H1 (cell line): ENCODE results near the gene BTF3L4. TPM values are rescaled to one million over a fixed set of nuclear protein-coding genes. Genes with fewer than 3 reads are reported as not detected.

Source experiments
- CTCF ChIA-PET: fragments of 300-600 bp; sonication (Branson Sonifier 250); formaldehyde crosslinking; loops from one replicate; lab custom pipeline; 2021; ENCODE audit not compliant: partially characterized antibody; lab: Charles Lee
- POLR2A ChIA-PET: fragments of 300-600 bp; sonication (Branson Sonifier 250); formaldehyde crosslinking; loops from one replicate; lab custom pipeline; 2021; ENCODE audit warnings: inconsistent platforms; ENCODE audit not compliant: partially characterized antibody; lab: Charles Lee
- DNase-seq, 2 experiments: peaks; one replicate each; pipeline versions ENCODE4 v3.0.0 to v3.0.0-alpha.2; 2010 to 2022; ENCODE audit warnings: low spot score in 2 of 2, low read depth in 1 of 2, mixed read lengths in 1 of 2
- FAIRE-seq: peaks from 2 replicates; lab custom pipeline; 2011; peaks lifted over from hg19 to GRCh38; lab: Jason Lieb, UNC
- H2AFZ ChIP-seq: 2 replicates; pipeline ENCODE4 v1.8.1; 2012; ENCODE audit warnings: low read length, inconsistent platforms
- H2AK5ac ChIP-seq: 2 replicates; pipeline ENCODE4 v1.6.1; 2013; ENCODE audit warnings: low read depth, low read length
- H2BK120ac ChIP-seq: replicated peaks from 2 replicates; pipeline ENCODE3; 2013; ENCODE audit warnings: low read depth, low read length, inconsistent platforms
- H2BK12ac ChIP-seq: 2 replicates; pipeline ENCODE4 v1.6.1; 2013; ENCODE audit warnings: low read depth, low read length
- H2BK15ac ChIP-seq: 2 replicates; pipeline ENCODE4 v1.6.1; 2013; ENCODE audit warnings: low read length
- H2BK20ac ChIP-seq: 2 replicates; pipeline ENCODE4 v1.6.1; 2013; ENCODE audit warnings: low read length
- H2BK5ac ChIP-seq: 2 replicates; pipeline ENCODE4 v1.6.1; 2013; ENCODE audit warnings: low read depth, low read length
- H3K14ac ChIP-seq: 2 replicates; pipeline ENCODE4 v1.6.1; 2013; ENCODE audit warnings: inconsistent platforms; ENCODE audit not compliant: insufficient read length
- H3K18ac ChIP-seq: 2 replicates; pipeline ENCODE4 v1.6.1; 2013; ENCODE audit warnings: low read length; ENCODE audit errors: extremely low read depth
- H3K23ac ChIP-seq: 2 replicates; pipeline ENCODE4 v1.6.1; 2013; ENCODE audit warnings: inconsistent platforms; ENCODE audit not compliant: insufficient read length
- H3K23me2 ChIP-seq: 2 replicates; pipeline ENCODE4 v1.6.1; 2013; ENCODE audit warnings: low read depth, low read length
- H3K27ac ChIP-seq: 2 replicates; pipeline ENCODE4 v1.6.1; 2011; ENCODE audit warnings: low read depth, low read length, inconsistent platforms
- H3K27me3 ChIP-seq, 4 experiments: replicated peaks in 1 of 4; 1 replicate in 1 of 4; 2 replicates in 3 of 4; pipeline versions ENCODE4 v1.6.1 to v1.8.1; 2011 to 2013; ENCODE audit warnings: low read length in 3 of 4, mild to moderate bottlenecking in 3 of 4, inconsistent platforms in 2 of 4, mixed read lengths in 2 of 4, moderate library complexity in 1 of 4; ENCODE audit not compliant: control insufficient read depth in 3 of 4, insufficient read depth in 3 of 4; ENCODE audit errors: extremely low read depth in 1 of 4
- H3K36me3 ChIP-seq, 4 experiments: 2 replicates each; pipeline versions ENCODE4 v1.6.1 to v1.8.1; 2011 to 2013; ENCODE audit warnings: mild to moderate bottlenecking in 4 of 4, low read length in 3 of 4, moderate library complexity in 2 of 4, control low read depth in 1 of 4, inconsistent platforms in 1 of 4; ENCODE audit not compliant: insufficient read depth in 4 of 4, control insufficient read depth in 2 of 4
- H3K4ac ChIP-seq: replicated peaks from 2 replicates; pipeline ENCODE3; 2013; ENCODE audit warnings: low read length, low read depth, mixed read lengths, inconsistent platforms; ENCODE audit not compliant: insufficient read length
- H3K4me1 ChIP-seq, 4 experiments: replicated peaks in 1 of 4; 1 replicate in 1 of 4; 2 replicates in 3 of 4; pipeline versions ENCODE4 v1.6.1 to v1.8.1; 2011 to 2013; ENCODE audit warnings: low read length in 3 of 4, inconsistent platforms in 2 of 4, mixed read lengths in 1 of 4; ENCODE audit not compliant: insufficient read depth in 4 of 4, control insufficient read depth in 3 of 4
- H3K4me2 ChIP-seq, 2 experiments: 2 replicates each; pipeline versions ENCODE4 v1.6.1 to v1.8.1; 2011 to 2013; ENCODE audit warnings: low read depth in 2 of 2, low read length in 2 of 2, control low read depth in 1 of 2, inconsistent platforms in 1 of 2, mild to moderate bottlenecking in 1 of 2; ENCODE audit not compliant: insufficient read depth in 1 of 2
- H3K4me3 ChIP-seq, 4 experiments: fragments of 200-600, 300-600 bp in 1 of 4; sonication (generic), shearing (Covaris generic), sonication (Bioruptor Twin) in 1 of 4; 2 replicates each; pipeline versions ENCODE4 v1.5.1 to v1.8.1; 2011 to 2016; ENCODE audit warnings: low read length in 4 of 4, low read depth in 3 of 4, control low read depth in 2 of 4, inconsistent platforms in 2 of 4, mild to moderate bottlenecking in 2 of 4, mixed read lengths in 1 of 4, moderate library complexity in 1 of 4; ENCODE audit not compliant: insufficient read depth in 2 of 4; ENCODE audit errors: extremely low read depth in 1 of 4
- H3K56ac ChIP-seq: replicated peaks from 2 replicates; pipeline ENCODE3; 2013; ENCODE audit warnings: low read depth, mild to moderate bottlenecking, mixed read lengths, low read length, inconsistent platforms; ENCODE audit not compliant: insufficient read length
- H3K79me1 ChIP-seq: 2 replicates; pipeline ENCODE4 v1.6.1; 2013; ENCODE audit warnings: low read depth, low read length, control low read depth
- H3K79me2 ChIP-seq, 2 experiments: 2 replicates each; pipeline versions ENCODE4 v1.6.1 to v1.8.1; 2012 to 2013; ENCODE audit warnings: low read length in 2 of 2, mild to moderate bottlenecking in 2 of 2, inconsistent platforms in 1 of 2; ENCODE audit not compliant: insufficient read depth in 2 of 2, control insufficient read depth in 1 of 2
- H3K9ac ChIP-seq, 4 experiments: replicated peaks in 1 of 4; 1 replicate in 1 of 4; 2 replicates in 3 of 4; pipeline versions ENCODE4 v1.6.1 to v1.8.1; 2011 to 2013; ENCODE audit warnings: low read depth in 3 of 4, low read length in 3 of 4, control low read depth in 2 of 4, mild to moderate bottlenecking in 2 of 4, moderate library complexity in 2 of 4, inconsistent platforms in 1 of 4; ENCODE audit errors: extremely low read depth in 1 of 4
- H3K9me3 ChIP-seq, 2 experiments: 2 replicates each; pipeline versions ENCODE4 v1.6.1 to v1.8.1; 2012 to 2013; ENCODE audit warnings: mild to moderate bottlenecking in 2 of 2, moderate library complexity in 2 of 2, control low read depth in 1 of 2, inconsistent platforms in 1 of 2, low read depth in 1 of 2, low read length in 1 of 2, mixed read lengths in 1 of 2; ENCODE audit not compliant: insufficient read depth in 2 of 2
- H4K20me1 ChIP-seq, 2 experiments: replicated peaks in 1 of 2; 2 replicates each; pipeline versions ENCODE3 to v1.8.1; 2011 to 2013; ENCODE audit warnings: inconsistent platforms in 2 of 2, low read length in 2 of 2, mild to moderate bottlenecking in 1 of 2; ENCODE audit not compliant: insufficient read depth in 2 of 2, control insufficient read depth in 1 of 2
- H4K5ac ChIP-seq: 2 replicates; pipeline ENCODE4 v1.6.1; 2013; ENCODE audit warnings: low read length, low read depth, mixed read lengths, inconsistent platforms; ENCODE audit not compliant: insufficient read length
- H4K8ac ChIP-seq: 2 replicates; pipeline ENCODE4 v1.8.0; 2013; ENCODE audit warnings: mild to moderate bottlenecking, moderate library complexity, low read length, inconsistent platforms; ENCODE audit not compliant: insufficient read depth; ENCODE audit errors: extremely low read depth
- H4K91ac ChIP-seq: replicated peaks from 2 replicates; pipeline ENCODE3; 2013; ENCODE audit warnings: low read length, mixed read lengths, inconsistent platforms; ENCODE audit not compliant: insufficient read length
- CEBPB ChIP-seq: IDR thresholded peaks from 2 replicates; pipeline ENCODE4 v1.6.1; 2012; ENCODE audit warnings: low read depth, low read length
- YY1 ChIP-seq: IDR thresholded peaks from 2 replicates; pipeline ENCODE4 v1.6.1; 2011; ENCODE audit warnings: low read depth, mild to moderate bottlenecking, low read length
- WGBS, 2 experiments: shearing (Covaris generic) in 1 of 2; methylation state at CpG; one replicate each; pipeline versions ENCODE4 v1.1.6 to v1.1.7; 2013 to 2015; ENCODE audit warnings: low lambda C conversion rate in 2 of 2, mixed read lengths in 2 of 2, inconsistent platforms in 1 of 2, low coverage in 1 of 2, missing lambda C conversion rate in 1 of 2; ENCODE audit not compliant: insufficient replicate concordance in 2 of 2, insufficient coverage in 1 of 2, insufficient read length in 1 of 2; ENCODE audit errors: extremely low coverage in 1 of 2, missing lambda C conversion rate in 1 of 2; 5-methylcytosine and 5-hydroxymethylcytosine counted together
- polyA plus RNA-seq, 7 experiments: library from polyadenylated mRNA; depleted of rRNA in 3 of 7; stranded (reverse) in 5 of 7; unstranded in 2 of 7; fragments of >200 nt in 5 of 7; fragments of 200-250 nt in 2 of 7; gene quantifications; 1 replicate in 5 of 7; 2 replicates in 1 of 7; 4 replicates in 1 of 7; pipeline versions ENCODE4 v1.2.1 to v1.2.3, GENCODE V29; 2011 to 2013; ENCODE audit warnings: missing spikeins in 2 of 7, mixed read lengths in 2 of 7
- total RNA-seq: library from RNA; stranded (reverse); fragmentation: NEBNext Ultra II Directional; extraction: Animal tissue kit (Norgen Biotek cat#: 25700); gene quantifications from 2 replicates; pipeline ENCODE4 v1.2.1, GENCODE V29; 2021

BTF3L4 gene
- total and polyA plus RNA-seq, 2 of the 8 experiments (the other 6 are each of a cell fraction or from before 2014, with no cell fraction given), result 76.1 to 98.3 TPM

DNA sequence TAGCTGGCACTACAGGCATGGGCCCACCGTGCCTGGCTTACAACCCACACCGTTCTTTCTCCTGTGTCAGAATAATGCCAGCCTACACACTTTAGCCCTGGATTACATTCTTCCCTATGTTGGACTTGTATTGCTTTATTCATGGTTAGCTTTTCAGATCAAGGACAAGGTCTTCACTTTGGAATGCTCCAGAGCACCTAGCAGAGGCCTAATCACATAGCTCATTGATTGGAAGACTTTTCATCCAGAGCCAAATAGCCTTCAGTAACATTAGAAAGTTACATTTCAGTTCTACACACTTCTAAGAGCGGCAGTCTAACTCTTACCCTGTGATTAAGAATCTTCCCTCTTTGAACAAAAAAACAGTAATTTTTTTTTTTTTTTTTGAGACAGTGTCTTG is 56.4 kb downstream of the BTF3L4 start:
- Histone ChIP-seq H3K79me1 (no peaks in the 10 kb centered on the region), H2BK15ac (no peak overlapping the region), H4K20me1 (no peaks in the 10 kb centered on the region), H3K14ac (no peak overlapping the region), H3K36me3 (no peaks in the 10 kb centered on the region), H4K91ac (no peak overlapping the region), H3K27me3 (no peaks in the 10 kb centered on the region), H3K4me2 (no peak overlapping the region), H2AK5ac (no peak overlapping the region), H3K4me1 (no peaks in the 10 kb centered on the region), H3K4ac (no peak overlapping the region), H2BK20ac (no peak overlapping the region), H3K56ac (no peak overlapping the region), H3K27ac (no peak overlapping the region), H3K9me3 (no peaks in the 10 kb centered on the region), H2BK12ac (no peak overlapping the region), H3K18ac (no peak overlapping the region), H3K4me3 (no peak overlapping the region), H2BK120ac (no peak overlapping the region), H3K23ac (no peak overlapping the region), H3K9ac (no peak overlapping the region), H3K79me2 (no peaks in the 10 kb centered on the region), H2AFZ (no peak overlapping the region), H4K5ac (no peak overlapping the region), H2BK5ac (no peak overlapping the region), H3K23me2 (no peaks in the 10 kb centered on the region), H4K8ac (no peak overlapping the region)
- ChIA-PET CTCF (interaction anchor here (0.6 to 1.4 kb wide), 5 partner anchors 14 to 673 kb away, joined by 3 to 5 read pairs (median 4); no protein-coding TSS in a partner anchor), POLR2A (interaction anchor here (0.6 to 1.7 kb wide), 2 partner anchors 19 to 237 kb away, joined by 3 to 4 read pairs; no protein-coding TSS in a partner anchor)
- TF ChIP-seq YY1 (no peak), CEBPB (no peak)
- WGBS, 2 experiments, result 82% methylated on average over 3 of the region's 3 CpGs; no CpG with 5 or more reads in 1 of the 2 experiments
- DNase-seq (peak in 1 of 2 experiments; percentile 7), FAIRE-seq (no peak)
